ENCODE measurements around the gene VCPKMT. TPM values are rescaled to one million over a fixed set of nuclear protein-coding genes. Genes with fewer than 3 reads are reported as not detected.

VCPKMT gene
- polyA plus RNA-seq, 1 experiment, result 3.8 TPM

- POLR2A ChIA-PET, result no interaction called here
- no peaks in the 10 kb centered on the region; the same call in none of the 2 replicates for H3K36me3 ChIP-seq (ENCODE audit: control insufficient read depth, insufficient read depth, low read length)
- DNase-seq (ENCODE audit: low read depth), result no peak
- CTCF ChIA-PET, result no interaction called here
- H3K4me3 ChIP-seq (ENCODE audit: low read depth, low read length), result no peak overlapping the region
- H3K27me3 ChIP-seq (ENCODE audit: control insufficient read depth, insufficient read depth, low read length), result no peaks in the 10 kb centered on the region
- TF ChIP-seq, protein P1, sequence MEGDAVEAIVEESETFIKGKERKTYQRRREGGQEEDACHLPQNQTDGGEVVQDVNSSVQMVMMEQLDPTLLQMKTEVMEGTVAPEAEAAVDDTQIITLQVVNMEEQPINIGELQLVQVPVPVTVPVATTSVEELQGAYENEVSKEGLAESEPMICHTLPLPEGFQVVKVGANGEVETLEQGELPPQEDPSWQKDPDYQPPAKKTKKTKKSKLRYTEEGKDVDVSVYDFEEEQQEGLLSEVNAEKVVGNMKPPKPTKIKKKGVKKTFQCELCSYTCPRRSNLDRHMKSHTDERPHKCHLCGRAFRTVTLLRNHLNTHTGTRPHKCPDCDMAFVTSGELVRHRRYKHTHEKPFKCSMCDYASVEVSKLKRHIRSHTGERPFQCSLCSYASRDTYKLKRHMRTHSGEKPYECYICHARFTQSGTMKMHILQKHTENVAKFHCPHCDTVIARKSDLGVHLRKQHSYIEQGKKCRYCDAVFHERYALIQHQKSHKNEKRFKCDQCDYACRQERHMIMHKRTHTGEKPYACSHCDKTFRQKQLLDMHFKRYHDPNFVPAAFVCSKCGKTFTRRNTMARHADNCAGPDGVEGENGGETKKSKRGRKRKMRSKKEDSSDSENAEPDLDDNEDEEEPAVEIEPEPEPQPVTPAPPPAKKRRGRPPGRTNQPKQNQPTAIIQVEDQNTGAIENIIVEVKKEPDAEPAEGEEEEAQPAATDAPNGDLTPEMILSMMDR (IDR thresholded peaks at IDR 0.05; ENCODE audit: insufficient read depth, low read depth, low read length), result no peak
These were observed 6.7 kb upstream of the VCPKMT start for GRCh38 chr14:50123062-50123461.

DNA sequence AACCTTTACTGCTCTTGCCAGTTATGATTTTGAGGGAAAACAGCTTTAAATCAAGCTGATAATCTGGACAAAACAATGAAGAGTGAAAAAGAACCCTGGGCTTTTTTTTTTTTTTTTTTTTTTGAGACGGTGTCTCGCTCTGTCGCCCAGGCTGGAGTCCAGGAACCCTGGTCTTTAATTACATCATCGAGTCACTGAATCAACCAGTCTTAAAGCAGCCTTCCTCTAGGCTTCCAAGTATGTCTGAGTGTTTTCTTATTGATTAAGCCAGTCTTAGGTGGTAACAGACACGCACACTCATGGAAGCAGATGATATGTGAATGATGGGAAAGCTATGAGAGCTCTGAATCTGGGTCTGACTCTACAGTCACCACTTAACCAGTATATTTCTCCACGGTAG lies 5.9 kb upstream of the VCPKMT start:
- Histone ChIP-seq H3K4me3 (ENCODE audit: low read depth, low read length) (no peak overlapping the region), H3K27me3 (ENCODE audit: control insufficient read depth, insufficient read depth, low read length) (no peaks in the 10 kb centered on the region), H3K36me3 (ENCODE audit: control insufficient read depth, insufficient read depth, low read length) (no peaks in the 10 kb centered on the region; the same call in none of the 2 replicates)
- ChIA-PET POLR2A (no interaction called here), CTCF (no interaction called here)
- TF ChIP-seq, protein P1 (IDR thresholded peaks at IDR 0.05; ENCODE audit: insufficient read depth, low read depth, low read length), result no peak
- no peak for DNase-seq (ENCODE audit: low read depth)

- no peaks in the 10 kb centered on the region; the same call in none of the 2 replicates for H3K36me3 ChIP-seq (ENCODE audit: control insufficient read depth, insufficient read depth, low read length)
- H3K4me3 ChIP-seq (ENCODE audit: low read depth, low read length), result no peak overlapping the region
- no peaks in the 10 kb centered on the region for H3K27me3 ChIP-seq (ENCODE audit: control insufficient read depth, insufficient read depth, low read length)
- DNase-seq (ENCODE audit: low read depth), result no peak
- CTCF ChIA-PET, result no interaction called here
- TF ChIP-seq, protein P1 (IDR thresholded peaks at IDR 0.05; ENCODE audit: insufficient read depth, low read depth, low read length), result no peak
- POLR2A ChIA-PET, result no interaction called here
These were observed 5.1 kb upstream of the VCPKMT start for GRCh38 chr14:50121486-50121885.

DNA sequence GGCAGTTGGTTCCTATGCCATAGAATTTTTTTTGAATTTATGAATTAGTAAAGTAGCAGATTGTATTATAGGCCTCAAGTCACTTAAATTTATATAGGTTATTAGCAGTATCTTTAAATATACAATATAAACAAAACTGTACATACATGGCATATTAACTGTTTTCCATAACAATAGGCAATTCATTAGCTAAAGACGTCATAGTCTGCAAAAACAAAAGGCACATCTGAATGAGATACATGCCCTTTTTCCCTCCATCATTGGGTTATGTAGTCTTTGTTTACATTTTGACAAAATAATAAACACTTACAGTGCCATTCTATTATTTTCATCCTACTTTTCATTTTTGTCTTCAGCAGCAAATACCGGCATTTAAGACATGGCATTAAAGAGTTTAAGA lies 1.1 kb upstream of the VCPKMT start:
- ChIA-PET POLR2A (no interaction called here), CTCF (interaction anchor here (0.5 to 2.7 kb wide), 5 partner anchors 26 to 265 kb away, joined by 3 to 16 read pairs (median 3); partner anchors contain the start of gene NEMF)

GRCh38 chr14:50116966-50117365 lies 594 bp upstream of the VCPKMT start:
- ChIA-PET CTCF (interaction anchor here (0.5 to 2.7 kb wide), 6 partner anchors 26 to 264 kb away, joined by 3 to 16 read pairs (median 3); partner anchors contain the start of gene NEMF), POLR2A (interaction anchor here (0.5 kb wide), 1 partner anchor 114 kb away, joined by 6 read pairs; no protein-coding TSS in a partner anchor)
- no peak for DNase-seq (ENCODE audit: low read depth)
- H3K27me3 ChIP-seq (ENCODE audit: control insufficient read depth, insufficient read depth, low read length), result no peaks in the 10 kb centered on the region
- H3K36me3 ChIP-seq (ENCODE audit: control insufficient read depth, insufficient read depth, low read length), result peaks cover 1% of the 10 kb centered on the region
- H3K4me3 ChIP-seq (ENCODE audit: low read depth, low read length), result no peak overlapping the region
- TF ChIP-seq, protein P1 (IDR thresholded peaks at IDR 0.05; ENCODE audit: insufficient read depth, low read depth, low read length), result no peak

More for the DNA sequence above, 1.1 kb upstream of the VCPKMT start:
- no peak overlapping the region for H3K4me3 ChIP-seq (ENCODE audit: low read depth, low read length)
- no peaks in the 10 kb centered on the region for H3K27me3 ChIP-seq (ENCODE audit: control insufficient read depth, insufficient read depth, low read length)
- TF ChIP-seq, protein P1 (IDR thresholded peaks at IDR 0.05; ENCODE audit: insufficient read depth, low read depth, low read length), result no peak
- DNase-seq (ENCODE audit: low read depth), result no peak
- peaks cover 1% of the 10 kb centered on the region for H3K36me3 ChIP-seq (ENCODE audit: control insufficient read depth, insufficient read depth, low read length)

Data from BJ (cell line).